Measurements from ENCODE around the gene ENAM.
"Not testable (repeated sequence)": the region's sequence is repeated elsewhere in the genome, so short reads cannot be mapped to it uniquely, and the experiment has no call there.

ENAM gene

DNA sequence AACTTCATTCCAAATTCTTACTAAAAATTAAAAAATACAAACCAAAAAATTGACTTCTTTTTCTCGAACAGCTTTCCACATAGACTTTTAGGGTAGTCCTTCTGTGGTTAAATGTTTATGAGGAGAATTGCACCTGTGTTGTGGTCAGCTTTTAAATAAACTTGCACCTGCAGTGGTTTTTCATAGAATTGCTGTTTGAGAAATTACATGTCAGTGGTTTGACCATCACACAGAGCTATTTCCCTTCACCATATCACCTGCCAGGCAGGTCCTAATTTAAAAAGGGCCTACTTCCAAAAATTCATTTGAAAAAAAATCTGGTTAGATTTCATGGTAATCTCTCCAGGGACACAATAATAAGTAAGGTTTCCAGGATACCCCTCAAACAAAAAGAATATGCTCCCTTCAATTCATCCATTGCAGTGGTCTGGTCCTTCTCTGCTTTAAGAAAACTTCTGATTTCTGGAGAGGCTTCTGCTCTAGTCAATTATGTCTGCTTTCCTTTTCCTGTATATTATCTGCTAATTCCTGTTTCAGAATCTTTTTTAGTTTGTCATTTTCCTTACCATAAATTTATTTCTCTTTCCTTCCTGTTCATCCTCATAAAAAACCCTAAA lies 49.9 kb downstream of the ENAM start:
- Histone ChIP-seq H3K4me1 (ENCODE audit: control insufficient read depth, insufficient read depth, low read length) (no peaks in the 10 kb centered on the region), H3K9ac (ENCODE audit: low read depth, low read length) (no peak overlapping the region), H3K27ac (ENCODE audit: low read depth, low read length) (no peak overlapping the region), H3K27me3 (ENCODE audit: control insufficient read depth, insufficient read depth, low read length) (no peaks in the 10 kb centered on the region), H3K9me3 (ENCODE audit: control insufficient read depth, insufficient read depth, low read length) (no peaks in the 10 kb centered on the region), H3K4me3 (ENCODE audit: low read depth, low read length) (no peak overlapping the region), H3K36me3 (ENCODE audit: control insufficient read depth, insufficient read depth, low read length) (no peaks in the 10 kb centered on the region)

DNA sequence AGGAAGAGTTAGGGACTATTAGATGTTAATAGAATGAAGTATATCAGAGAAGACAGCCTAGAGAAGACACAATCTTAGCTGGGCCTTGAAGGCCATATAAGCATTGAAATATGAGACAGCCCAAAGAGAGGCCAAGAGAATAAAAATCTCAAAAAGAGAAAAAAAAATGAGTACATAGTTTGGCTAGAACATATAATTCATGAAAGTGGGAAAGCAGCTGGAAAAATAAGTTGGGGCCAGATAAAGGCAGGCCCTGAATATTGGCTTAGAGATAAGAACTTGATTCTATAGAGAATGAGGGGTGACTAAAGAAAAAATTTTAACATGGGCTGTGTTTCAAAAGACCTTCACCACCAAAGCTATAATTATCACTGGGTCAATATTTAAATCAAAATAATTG lies 52.4 kb downstream of the ENAM start:
- Histone ChIP-seq H3K9ac (ENCODE audit: low read depth, low read length) (no peak overlapping the region), H3K27me3 (ENCODE audit: control insufficient read depth, insufficient read depth, low read length) (no peaks in the 10 kb centered on the region), H3K27ac (ENCODE audit: low read depth, low read length) (no peak overlapping the region), H3K9me3 (ENCODE audit: control insufficient read depth, insufficient read depth, low read length) (no peaks in the 10 kb centered on the region), H3K4me3 (ENCODE audit: low read depth, low read length) (no peak overlapping the region), H3K36me3 (ENCODE audit: control insufficient read depth, insufficient read depth, low read length) (no peaks in the 10 kb centered on the region), H3K4me1 (ENCODE audit: control insufficient read depth, insufficient read depth, low read length) (no peaks in the 10 kb centered on the region)

DNA sequence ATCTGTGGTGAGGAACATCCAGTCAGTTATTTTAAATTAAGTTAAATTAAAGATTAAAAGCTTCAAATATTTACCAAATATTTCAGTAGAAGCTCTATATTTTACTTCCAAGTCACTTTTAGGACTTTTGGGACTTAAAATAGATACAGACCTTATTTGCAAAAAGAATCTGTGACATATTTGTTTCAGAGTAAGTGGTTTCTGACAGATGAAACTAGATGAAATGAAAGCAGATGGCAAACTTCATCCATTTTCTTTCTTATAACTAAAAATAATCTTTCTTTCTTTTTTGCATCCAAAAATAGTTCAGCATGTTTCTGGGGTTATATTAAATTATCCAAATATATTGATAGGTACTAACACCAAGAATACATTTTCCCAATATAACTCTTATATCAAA lies 53.2 kb downstream of the ENAM start:
- no peak overlapping the region for H3K9ac ChIP-seq (ENCODE audit: low read depth, low read length)
- H3K4me3 ChIP-seq (ENCODE audit: low read depth, low read length) = no peak overlapping the region
- H3K27ac ChIP-seq (ENCODE audit: low read depth, low read length) = no peak overlapping the region
- H3K4me1 ChIP-seq (ENCODE audit: control insufficient read depth, insufficient read depth, low read length) = no peaks in the 10 kb centered on the region
- no peaks in the 10 kb centered on the region for H3K36me3 ChIP-seq (ENCODE audit: control insufficient read depth, insufficient read depth, low read length)
- H3K9me3 ChIP-seq (ENCODE audit: control insufficient read depth, insufficient read depth, low read length) = no peaks in the 10 kb centered on the region
- H3K27me3 ChIP-seq (ENCODE audit: control insufficient read depth, insufficient read depth, low read length) = no peaks in the 10 kb centered on the region

DNA sequence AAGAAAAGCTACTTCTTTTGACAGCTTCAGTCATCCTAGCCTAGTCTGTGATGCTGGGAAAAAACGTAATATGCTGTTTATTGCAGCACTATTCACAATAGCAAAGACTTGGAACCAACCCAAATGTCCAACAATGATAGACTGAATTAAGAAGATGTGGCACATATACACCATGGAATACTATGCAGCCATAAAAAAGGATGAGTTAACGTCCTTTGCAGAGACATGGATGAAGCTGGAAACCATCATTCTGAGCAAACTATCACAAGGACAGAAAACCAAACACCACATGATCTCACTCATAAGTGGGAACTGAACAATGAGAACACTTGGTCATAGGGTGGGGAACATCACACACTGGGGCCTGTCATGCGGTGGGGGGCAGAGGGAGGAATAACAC lies 53.6 kb downstream of the ENAM start:
- not testable (repeated sequence) for H3K27ac ChIP-seq (ENCODE audit: low read depth, low read length)

DNA sequence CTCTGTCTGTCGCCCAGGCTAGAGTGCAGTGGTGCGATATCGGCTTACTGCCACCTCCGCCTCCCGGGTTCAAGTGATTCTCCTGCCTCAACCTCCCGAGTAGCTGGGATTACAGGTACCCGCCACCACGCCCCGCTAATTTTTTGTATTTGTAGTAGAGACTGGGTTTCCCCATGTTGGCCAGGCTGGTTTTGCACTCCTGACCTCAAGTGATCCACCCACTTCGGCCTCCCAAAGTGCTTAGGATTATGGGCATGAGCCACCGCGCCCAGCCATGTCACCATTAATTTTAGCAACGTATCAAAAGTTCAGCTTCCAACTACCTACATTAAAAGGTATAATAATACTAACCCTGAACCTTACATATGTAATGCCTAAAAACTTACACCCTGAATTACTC lies 58.8 kb downstream of the ENAM start:
- Histone ChIP-seq H3K27me3 (ENCODE audit: control insufficient read depth, insufficient read depth, low read length) (no peaks in the 10 kb centered on the region), H3K27ac (ENCODE audit: low read depth, low read length) (peak overlapping the region; percentile 96), H3K9me3 (ENCODE audit: control insufficient read depth, insufficient read depth, low read length) (no peaks in the 10 kb centered on the region), H3K9ac (ENCODE audit: low read depth, low read length) (peak overlapping the region; percentile 83), H3K36me3 (ENCODE audit: control insufficient read depth, insufficient read depth, low read length) (peaks cover 13% of the 10 kb centered on the region), H3K4me1 (ENCODE audit: control insufficient read depth, insufficient read depth, low read length) (peaks cover 8% of the 10 kb centered on the region; the same call in 1 of the 2 replicates), H3K4me3 (ENCODE audit: low read depth, low read length) (peak overlapping the region; percentile 94)

More for the DNA sequence above, 53.6 kb downstream of the ENAM start:
- H3K9me3 ChIP-seq (ENCODE audit: control insufficient read depth, insufficient read depth, low read length); H3K4me3 ChIP-seq (ENCODE audit: low read depth, low read length); H3K4me1 ChIP-seq (ENCODE audit: control insufficient read depth, insufficient read depth, low read length); H3K36me3 ChIP-seq (ENCODE audit: control insufficient read depth, insufficient read depth, low read length); H3K27me3 ChIP-seq (ENCODE audit: control insufficient read depth, insufficient read depth, low read length); H3K9ac ChIP-seq (ENCODE audit: low read depth, low read length): not testable (repeated sequence)

DNA sequence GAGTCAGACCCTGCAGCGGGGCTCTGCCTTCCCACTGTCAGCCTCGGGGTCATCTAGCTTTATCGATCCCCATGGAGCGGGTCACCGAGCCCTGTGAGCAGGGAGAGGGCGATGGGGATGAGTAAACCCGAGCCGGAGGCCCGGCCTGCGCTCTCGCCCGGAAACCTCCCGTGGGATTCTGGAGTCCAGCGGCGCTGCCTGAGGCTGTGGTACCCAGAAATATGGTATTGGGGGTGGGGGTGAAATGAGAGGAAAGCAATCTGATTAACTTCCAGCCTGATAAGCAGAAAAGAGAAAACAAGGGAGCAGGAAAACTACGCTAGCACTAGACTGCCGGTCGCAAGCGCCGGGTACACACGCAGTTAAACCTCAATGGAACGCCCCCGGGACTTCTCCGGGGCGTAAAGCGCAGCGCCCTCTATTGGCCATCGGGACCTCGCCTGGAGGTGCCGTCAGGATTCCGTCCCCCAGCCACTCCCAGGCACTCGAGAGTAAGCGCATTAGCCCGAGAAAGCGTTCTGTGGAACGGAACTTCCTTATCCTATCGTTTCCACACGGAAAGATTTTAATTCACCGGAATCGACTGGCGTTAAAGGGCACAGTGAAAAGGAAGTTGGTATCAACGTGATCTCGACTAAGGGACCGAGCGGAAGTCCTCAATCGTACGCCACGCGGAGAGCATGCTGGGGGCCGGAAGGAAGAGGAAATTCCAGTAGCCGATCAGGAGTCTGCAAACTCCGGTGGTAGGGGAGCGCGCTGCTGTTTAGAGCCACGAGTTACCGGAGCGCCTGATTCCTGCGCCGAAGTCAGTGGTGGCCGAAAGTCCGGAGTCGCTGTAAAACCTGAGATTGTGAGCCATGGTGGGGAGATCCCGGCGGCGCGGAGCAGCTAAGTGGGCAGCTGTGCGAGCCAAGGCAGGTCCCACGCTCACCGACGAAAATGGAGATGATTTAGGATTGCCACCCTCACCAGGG lies 59.6 kb downstream of the ENAM start, which contains the start of gene UTP3:
UTP3 (plus strand) TSS at position 712 of the 974 bp plus-strand sequence; CDS start at position 858, 146 bp downstream.
- H3K9me3 ChIP-seq (ENCODE audit: control insufficient read depth, insufficient read depth, low read length) = no peaks in the 10 kb centered on the region
- H3K4me1 ChIP-seq (ENCODE audit: control insufficient read depth, insufficient read depth, low read length) = peaks cover 8% of the 10 kb centered on the region; the same call in 1 of the 2 replicates
- peak within 1 kb of the TSS; percentile 94 for H3K4me3 ChIP-seq (ENCODE audit: low read depth, low read length)
- peak within 1 kb of the TSS; percentile 87 for H3K9ac ChIP-seq (ENCODE audit: low read depth, low read length)
- H3K27me3 ChIP-seq (ENCODE audit: control insufficient read depth, insufficient read depth, low read length) = no peaks in the 10 kb centered on the region
- H3K36me3 ChIP-seq (ENCODE audit: control insufficient read depth, insufficient read depth, low read length) = peaks cover 13% of the 10 kb centered on the region
- peak within 1 kb of the TSS; percentile 96 for H3K27ac ChIP-seq (ENCODE audit: low read depth, low read length)

DNA sequence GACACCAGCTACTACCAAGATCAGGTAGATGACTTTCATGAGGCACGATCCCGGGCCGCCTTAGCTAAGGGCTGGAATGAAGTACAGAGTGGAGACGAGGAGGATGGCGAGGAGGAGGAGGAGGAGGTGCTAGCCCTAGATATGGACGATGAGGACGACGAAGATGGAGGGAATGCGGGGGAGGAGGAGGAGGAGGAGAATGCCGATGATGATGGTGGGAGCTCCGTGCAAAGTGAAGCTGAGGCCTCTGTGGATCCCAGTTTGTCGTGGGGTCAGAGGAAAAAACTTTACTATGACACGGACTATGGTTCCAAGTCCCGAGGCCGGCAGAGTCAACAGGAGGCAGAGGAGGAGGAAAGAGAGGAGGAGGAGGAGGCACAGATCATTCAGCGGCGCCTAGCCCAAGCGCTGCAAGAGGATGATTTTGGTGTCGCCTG lies 60.3 kb downstream of the ENAM start:
- peak overlapping the region; percentile 87 for H3K9ac ChIP-seq (ENCODE audit: low read depth, low read length)
- peaks cover 8% of the 10 kb centered on the region; the same call in 1 of the 2 replicates for H3K4me1 ChIP-seq (ENCODE audit: control insufficient read depth, insufficient read depth, low read length)
- peaks cover 13% of the 10 kb centered on the region for H3K36me3 ChIP-seq (ENCODE audit: control insufficient read depth, insufficient read depth, low read length)

DNA sequence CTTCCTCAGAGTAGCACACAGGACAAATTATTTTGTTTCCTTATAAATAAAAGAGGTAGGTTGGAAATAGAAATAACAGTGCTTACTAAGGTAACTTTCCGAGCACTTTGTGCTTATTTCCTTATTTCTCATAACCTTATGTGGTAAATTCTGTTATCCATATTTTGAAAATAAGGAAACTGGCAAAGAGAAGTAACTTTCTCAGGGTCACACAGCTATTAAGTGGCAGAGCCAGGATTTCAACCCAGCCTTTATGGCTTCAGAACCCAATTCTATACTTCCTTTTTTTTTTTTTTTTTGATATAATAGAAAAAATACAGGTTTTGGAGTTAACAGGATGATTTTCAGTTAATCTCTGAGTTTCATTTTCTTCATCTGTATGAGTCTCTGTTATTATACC lies 63.1 kb downstream of the ENAM start:
- Histone ChIP-seq H3K27me3 (ENCODE audit: control insufficient read depth, insufficient read depth, low read length) (no peaks in the 10 kb centered on the region), H3K36me3 (ENCODE audit: control insufficient read depth, insufficient read depth, low read length) (peaks cover 13% of the 10 kb centered on the region), H3K9ac (ENCODE audit: low read depth, low read length) (no peak overlapping the region), H3K4me1 (ENCODE audit: control insufficient read depth, insufficient read depth, low read length) (peaks cover 8% of the 10 kb centered on the region; the same call in 1 of the 2 replicates), H3K9me3 (ENCODE audit: control insufficient read depth, insufficient read depth, low read length) (no peaks in the 10 kb centered on the region), H3K4me3 (ENCODE audit: low read depth, low read length) (no peak overlapping the region), H3K27ac (ENCODE audit: low read depth, low read length) (no peak overlapping the region)

More for the DNA sequence above, 60.3 kb downstream of the ENAM start:
- Histone ChIP-seq H3K9me3 (ENCODE audit: control insufficient read depth, insufficient read depth, low read length) (no peaks in the 10 kb centered on the region), H3K27me3 (ENCODE audit: control insufficient read depth, insufficient read depth, low read length) (no peaks in the 10 kb centered on the region), H3K27ac (ENCODE audit: low read depth, low read length) (peak overlapping the region; percentile 96), H3K4me3 (ENCODE audit: low read depth, low read length) (peak overlapping the region; percentile 94)

DNA sequence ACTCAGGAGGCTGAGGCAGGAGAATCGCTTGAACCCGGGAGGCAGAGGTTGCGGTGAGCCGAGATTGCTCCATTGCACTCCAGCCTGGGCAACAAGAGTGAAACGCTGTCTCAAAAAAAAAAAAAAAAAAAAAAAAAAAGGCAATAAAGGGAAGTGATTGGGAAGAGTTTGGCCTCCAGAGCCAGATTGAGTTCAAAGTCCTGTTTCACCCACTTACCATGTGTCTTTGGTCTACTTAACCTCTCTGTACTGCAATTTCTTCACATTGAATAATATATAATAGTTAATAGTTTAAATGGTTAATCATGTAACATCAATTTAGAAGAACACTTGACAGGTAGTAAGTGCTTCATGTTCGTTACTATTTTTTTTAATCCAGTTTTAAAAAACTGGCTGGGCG lies 66.1 kb downstream of the ENAM start:
- not testable (repeated sequence) for H3K9me3 ChIP-seq (ENCODE audit: control insufficient read depth, insufficient read depth, low read length); H3K9ac ChIP-seq (ENCODE audit: low read depth, low read length); H3K4me3 ChIP-seq (ENCODE audit: low read depth, low read length); H3K27me3 ChIP-seq (ENCODE audit: control insufficient read depth, insufficient read depth, low read length); H3K27ac ChIP-seq (ENCODE audit: low read depth, low read length); H3K4me1 ChIP-seq (ENCODE audit: control insufficient read depth, insufficient read depth, low read length)
- H3K36me3 ChIP-seq (ENCODE audit: control insufficient read depth, insufficient read depth, low read length) = peaks cover 13% of the 10 kb centered on the region
